ENCODE results near the gene UBE2QL1. TPM values are rescaled to one million over a fixed set of nuclear protein-coding genes. Genes with fewer than 3 reads are reported as not detected.

Gene UBE2QL1
- total RNA-seq, 1 donor from 2014 or later = 22.1 TPM

- DNase-seq (no peak), ATAC-seq (no peak)
- intact Hi-C loops (cut with micrococcal nuclease) = no loop called here
These were observed 42.0 kb downstream of the UBE2QL1 start for GRCh38 chr5:6490693-6491092.

- intact Hi-C loops (cut with micrococcal nuclease) = no loop called here
- DNase-seq (no peak), ATAC-seq (no peak)
These were observed 42.7 kb downstream of the UBE2QL1 start for GRCh38 chr5:6491196-6491918.

GRCh38 chr5:6491919-6492290 is 43.2 kb downstream of the UBE2QL1 start:
- DNase-seq = no peak
- ATAC-seq = no peak
- intact Hi-C loops (cut with micrococcal nuclease) = no loop called here

DNA sequence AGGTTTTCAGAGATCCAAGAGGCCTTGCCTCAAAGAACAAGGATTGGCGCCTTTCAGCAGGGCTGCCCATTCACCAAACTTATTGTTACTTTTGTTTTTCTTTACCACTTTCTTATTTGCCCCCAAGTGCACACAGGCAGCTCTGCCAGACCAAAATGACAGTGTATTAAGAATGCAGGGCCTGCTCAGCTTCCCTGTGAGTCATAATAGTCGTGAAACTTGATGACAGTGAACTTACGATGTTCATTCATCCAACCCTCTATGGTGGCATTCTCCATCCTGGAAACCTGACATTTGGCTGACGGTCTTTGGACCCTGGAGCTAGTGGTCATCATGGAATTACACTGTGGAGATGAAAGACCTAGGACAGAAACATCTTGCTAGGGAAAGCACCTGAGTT is 44.3 kb downstream of the UBE2QL1 start:
- intact Hi-C loops (cut with micrococcal nuclease) = no loop called here
- DNase-seq (no peak), ATAC-seq (no peak)

GRCh38 chr5:6493681-6494454 is 45.2 kb downstream of the UBE2QL1 start:
- ATAC-seq = no peak
- intact Hi-C loops (cut with micrococcal nuclease) = no loop called here
- DNase-seq = no peak

DNA sequence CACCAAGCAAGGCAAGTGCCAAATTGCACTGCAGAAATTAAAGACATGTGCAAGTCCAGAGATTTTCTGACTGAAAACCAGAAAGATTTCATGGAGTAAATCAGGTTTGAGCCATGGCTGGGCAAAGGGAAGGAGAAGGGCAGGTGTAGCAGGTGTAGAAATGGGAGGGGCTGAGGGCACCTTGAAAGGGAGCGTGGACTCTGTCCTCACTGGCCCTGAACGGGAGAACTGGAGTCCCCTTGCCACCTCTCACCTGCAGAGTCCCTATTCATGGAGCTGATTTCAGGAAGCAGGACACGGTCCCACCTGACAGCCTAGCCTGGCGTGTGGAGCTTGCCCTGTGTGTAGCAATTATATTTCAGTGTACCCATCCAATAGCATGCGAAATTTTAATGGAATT is 46.3 kb downstream of the UBE2QL1 start:
- intact Hi-C loops (cut with micrococcal nuclease) = no loop called here
- ATAC-seq (no peak), DNase-seq (no peak)

DNA sequence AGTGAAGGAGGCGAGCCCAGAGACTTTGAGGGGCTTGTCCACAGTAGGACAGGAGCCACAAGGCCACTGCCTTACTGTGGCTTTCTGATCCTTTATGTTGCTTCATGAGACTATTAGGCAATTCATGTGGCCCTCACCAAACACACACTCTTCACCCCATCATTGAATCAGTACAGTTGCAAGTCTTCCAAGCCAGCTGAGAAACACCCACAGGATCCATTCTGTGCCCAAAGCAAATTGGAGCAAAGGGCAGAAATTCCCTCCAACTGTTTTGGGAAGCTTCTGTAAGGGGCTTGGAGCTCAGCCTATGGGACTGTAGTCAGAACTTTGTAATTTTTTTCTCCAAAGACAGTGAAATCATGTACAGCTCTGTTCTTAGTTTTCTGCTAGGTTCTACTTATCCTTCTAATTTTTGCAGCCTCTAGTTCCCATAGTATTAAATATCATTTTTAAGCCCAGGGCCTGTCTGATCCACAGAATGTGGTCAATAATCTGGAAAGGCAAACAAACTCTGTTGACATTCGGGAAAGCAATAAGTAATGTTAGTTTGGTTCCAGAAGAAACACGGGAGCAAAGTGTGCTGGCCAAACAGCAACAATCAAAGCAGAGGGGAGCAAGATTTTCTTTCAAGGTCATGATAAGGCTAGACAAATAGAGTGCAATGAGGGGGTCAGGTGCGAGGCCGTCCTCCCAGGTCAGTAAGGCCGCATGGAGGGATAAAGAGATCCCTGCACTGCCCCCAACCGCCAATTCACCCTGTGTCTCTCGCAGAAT is 47.0 kb downstream of the UBE2QL1 start:
- ATAC-seq (peak; percentile 38), DNase-seq (no peak)
- intact Hi-C loops (cut with micrococcal nuclease) = no loop called here

GRCh38 chr5:6496207-6496584 is 47.5 kb downstream of the UBE2QL1 start:
- ATAC-seq (peak; percentile 63), DNase-seq (no peak)
- intact Hi-C loops (cut with micrococcal nuclease) = no loop called here

- DNase-seq (no peak), ATAC-seq (no peak)
- intact Hi-C loops (cut with micrococcal nuclease) = no loop called here
These were observed 48.0 kb downstream of the UBE2QL1 start for GRCh38 chr5:6496636-6497035.

- no peak for DNase-seq
- intact Hi-C loops (cut with micrococcal nuclease) = no loop called here
- peak; percentile 31 for ATAC-seq
These were observed 48.6 kb downstream of the UBE2QL1 start for GRCh38 chr5:6497262-6497661.

- ATAC-seq (no peak), DNase-seq (no peak)
- intact Hi-C loops (cut with micrococcal nuclease) = no loop called here
These were observed 50.3 kb downstream of the UBE2QL1 start for GRCh38 chr5:6498968-6499367.

GRCh38 chr5:6501701-6502100 is 53.0 kb downstream of the UBE2QL1 start:
- no peak for ATAC-seq
- DNase-seq = no peak
- intact Hi-C loops (cut with micrococcal nuclease) = no loop called here

GRCh38 chr5:6502421-6502820 is 53.8 kb downstream of the UBE2QL1 start:
- intact Hi-C loops (cut with micrococcal nuclease) = no loop called here
- no peak for ATAC-seq
- no peak for DNase-seq

DNA sequence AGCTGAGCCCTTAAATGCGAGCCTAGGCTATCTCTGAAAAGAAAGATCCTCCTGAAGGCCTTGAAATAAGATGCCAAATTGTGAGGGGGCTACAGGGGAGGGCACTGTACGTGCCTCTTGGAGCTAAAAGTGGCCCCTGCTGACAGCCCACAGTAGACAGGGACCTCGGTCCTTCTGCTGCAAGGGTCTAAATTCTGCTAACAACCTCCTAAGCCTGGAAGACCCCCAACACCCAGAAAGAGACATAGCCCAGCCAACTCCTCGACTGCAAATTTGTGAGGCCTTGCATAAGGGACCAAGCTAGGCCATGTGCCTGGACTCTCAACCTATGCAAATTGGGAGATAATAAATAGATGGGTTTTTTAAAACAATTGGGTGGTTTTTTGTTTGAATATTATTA is 54.7 kb downstream of the UBE2QL1 start:
- ATAC-seq (no peak), DNase-seq (no peak)
- intact Hi-C loops (cut with micrococcal nuclease) = no loop called here

DNA sequence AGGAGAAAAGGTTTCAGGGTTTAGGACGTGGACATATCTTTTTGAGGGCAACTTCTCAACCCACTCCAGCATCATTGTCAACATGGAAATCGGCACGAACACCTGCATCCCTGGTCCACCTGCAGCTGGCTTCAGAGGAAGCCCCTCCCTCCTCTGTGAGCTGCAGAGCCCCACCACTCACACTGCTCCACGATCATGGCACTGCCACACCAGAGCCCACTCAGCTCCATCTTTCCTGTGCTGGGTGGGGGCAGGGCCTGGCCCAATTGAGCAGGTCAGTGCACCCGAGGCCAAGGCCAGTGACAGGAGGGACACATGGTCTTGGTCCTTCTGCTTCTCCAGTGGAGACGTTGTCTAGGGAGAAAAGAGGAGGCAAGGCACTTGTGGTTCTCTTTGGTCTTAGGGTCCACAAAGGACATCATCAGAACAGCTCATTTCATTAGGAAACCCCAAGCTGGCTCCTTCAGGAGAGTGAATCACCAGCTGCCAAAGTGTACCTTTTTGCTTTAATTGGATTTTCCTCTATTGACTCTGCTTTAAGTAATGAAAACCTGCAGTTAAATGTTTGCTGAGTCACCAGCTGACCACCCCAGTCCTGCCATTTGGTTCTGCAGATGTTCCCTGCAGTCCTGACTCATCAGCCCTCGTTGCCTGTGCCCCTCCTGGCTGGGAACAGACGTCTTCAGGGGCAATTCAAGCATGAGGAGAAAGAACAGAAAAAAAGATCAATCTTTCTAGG is 56.2 kb downstream of the UBE2QL1 start:
- DNase-seq = no peak

GRCh38 chr5:6505416-6505755 is 56.7 kb downstream of the UBE2QL1 start:
- intact Hi-C loops (cut with micrococcal nuclease) = no loop called here
- DNase-seq (no peak), ATAC-seq (no peak)

More for the DNA sequence above, 56.2 kb downstream of the UBE2QL1 start:
- intact Hi-C loops (cut with micrococcal nuclease) = no loop called here
- no peak for ATAC-seq

DNA sequence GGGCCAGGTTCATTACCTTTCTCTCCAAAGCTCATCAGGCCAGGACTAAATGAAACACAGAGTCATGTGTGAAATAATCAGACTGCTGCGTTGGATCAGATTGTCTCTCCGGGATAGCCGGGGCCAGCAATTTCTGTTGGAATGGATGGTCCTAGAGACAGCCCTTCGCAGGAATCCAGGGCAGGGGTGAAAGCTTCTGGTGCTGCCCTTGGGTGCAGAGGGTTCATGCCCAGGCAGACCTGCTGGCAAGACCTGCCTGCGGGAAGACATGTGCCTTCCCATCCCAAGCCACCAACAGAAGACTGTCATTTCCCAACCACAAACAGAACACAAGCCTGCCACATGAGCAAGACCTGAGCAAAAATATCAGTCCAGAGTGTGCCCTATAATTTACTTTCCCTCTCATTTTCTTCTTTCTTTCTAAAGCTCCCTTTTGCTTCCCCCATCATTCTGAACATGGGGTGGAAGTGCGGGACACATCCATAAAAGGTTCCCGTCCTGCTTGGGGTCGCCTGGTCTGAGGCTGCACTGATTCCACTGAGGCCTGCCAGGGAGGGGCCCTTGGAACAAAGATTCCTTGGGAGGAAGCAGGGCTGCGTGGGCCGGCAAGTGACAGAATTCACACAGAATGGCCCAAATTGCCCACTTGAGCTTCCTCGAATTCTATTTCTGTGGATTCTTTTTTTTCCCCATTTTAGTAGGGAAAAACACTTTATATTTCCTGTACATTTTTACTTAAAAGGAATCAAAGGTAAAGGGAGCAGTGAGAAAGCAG is 57.3 kb downstream of the UBE2QL1 start:
- DNase-seq = no peak
- intact Hi-C loops (cut with micrococcal nuclease) = no loop called here

DNA sequence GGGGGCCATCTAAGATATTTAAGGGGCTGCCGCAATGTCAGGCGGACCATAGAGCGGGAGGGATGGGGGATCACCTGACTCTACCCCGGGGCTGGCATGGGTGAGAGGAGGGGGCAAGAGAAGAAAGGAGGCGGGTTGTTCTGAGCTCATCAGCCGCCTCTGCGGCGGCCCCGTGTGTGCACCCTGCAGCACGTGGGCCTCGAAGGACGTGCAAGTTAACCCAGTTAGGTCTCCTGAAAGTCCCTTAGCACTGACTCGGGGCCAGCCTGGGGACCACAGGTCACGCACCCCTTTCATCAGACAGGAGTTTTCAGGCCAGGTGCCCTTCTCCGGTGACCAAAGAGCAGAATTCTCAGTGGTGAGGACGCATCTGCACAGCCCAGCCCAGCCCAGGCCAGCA is 58.0 kb downstream of the UBE2QL1 start:
- DNase-seq (no peak), ATAC-seq (no peak)
- intact Hi-C loops (cut with micrococcal nuclease) = no loop called here

More for the DNA sequence above, 57.3 kb downstream of the UBE2QL1 start:
- no peak for ATAC-seq

- ATAC-seq (peak; percentile 80), DNase-seq (peak; percentile 55)
- intact Hi-C loops (cut with micrococcal nuclease) = no loop called here
These were observed 60.3 kb downstream of the UBE2QL1 start for GRCh38 chr5:6508931-6509330.

Data from left ventricle myocardium superior (tissue), 1 donor.